Right lobe of liver (tissue), 6 donors: Measurements from ENCODE around the gene MEF2C. TPM values are rescaled to one million over a fixed set of nuclear protein-coding genes. Genes with fewer than 3 reads are reported as not detected.

Source experiments
- ATAC-seq, 4 donors: fragments of 200-7000 bp; cut with Tn5 transposase; one replicate each; pipeline ENCODE4 v1.9.1; 2020; ENCODE audit warnings: mild to moderate bottlenecking in 4 of 4, moderate library complexity in 4 of 4
- DNase-seq, 3 donors: peaks; one replicate each; pipeline ENCODE4 v3.0.0-alpha.2; 2020
- H3K27ac ChIP-seq, 3 donors: fragments of 200-600 bp; one replicate each; pipeline ENCODE4 v1.8.0; 2022
- H3K27me3 ChIP-seq, 2 donors: fragments of 200-600 bp; one replicate each; pipeline ENCODE4 v1.8.0; 2022
- H3K36me3 ChIP-seq, 4 donors: fragments of 200-600 bp; sonication (generic) in 1 of 4; one replicate each; pipeline versions ENCODE4 v1.5.1 to v1.8.0; 2017 to 2022; ENCODE audit warnings: control low read depth in 1 of 4
- H3K4me1 ChIP-seq, 4 donors: fragments of 200-600 bp; sonication (generic) in 1 of 4; one replicate each; pipeline versions ENCODE4 v1.5.1 to v1.8.0; 2017 to 2022; ENCODE audit warnings: control low read depth in 1 of 4
- H3K4me3 ChIP-seq, 3 donors: fragments of 200-600 bp; one replicate each; pipeline ENCODE4 v1.8.0; 2022
- H3K9me3 ChIP-seq, 4 donors: fragments of 200-600 bp; sonication (generic) in 1 of 4; one replicate each; pipeline versions ENCODE4 v1.5.1 to v1.8.0; 2017 to 2022; ENCODE audit warnings: control low read depth in 1 of 4
- POLR2A ChIP-seq: fragments of 450-650 bp; IDR thresholded peaks from one replicate; pipeline ENCODE4 v1.6.1; 2017; ENCODE audit warnings: antibody characterized with exemption, mild to moderate bottlenecking
- WGBS: methylation state at CpG from one replicate; pipeline ENCODE4 v1.1.6; 2018; ENCODE audit warnings: low coverage, low lambda C conversion rate; ENCODE audit not compliant: insufficient coverage; ENCODE audit errors: missing lambda C conversion rate; 5-methylcytosine and 5-hydroxymethylcytosine counted together
- intact Hi-C, 2 donors: fragments of 100-400 bp; cut with DNase I; formaldehyde crosslinking; loops; one replicate each; pipeline versions ENCODE4 v1.11.2 to v1.14.1; 2022
- total RNA-seq, 6 experiments: library from RNA; depleted of rRNA in 2 of 6; stranded (reverse); fragments of >200 nt in 2 of 6; fragmentation: NEBNext Ultra II Directional in 3 of 6; extraction: Animal tissue kit (Norgen Biotek cat#: 25700) in 3 of 6; gene quantifications; one replicate each; pipeline versions ENCODE4 v1.1.0 to v1.2.4, GENCODE V29; 2016 to 2023
- TF ChIP-seq, protein P1 (sequence below), 4 donors: fragments of 200-600 bp in 3 of 4; fragments of 450-650 bp in 1 of 4; IDR thresholded peaks; one replicate each; pipeline versions ENCODE4 v1.5.1 to v1.8.0; 2016 to 2022; ENCODE audit warnings: antibody characterized with exemption in 4 of 4, mild to moderate bottlenecking in 2 of 4
- donor health status: DM: no; HTN: yes; CAD: no.
- donor health status: DM: no; HTN: no; CAD: no.
- donor health status: DM: no; HTN: no; CAD: no.
- donor health status: DM: no; HTN: yes; CAD: no.
- donor health status: DM: no; HTN: yes; CAD: no.

The MEF2C gene
- total RNA-seq, 6 experiments from 2014 or later, result 4.4 to 19.4 (median 6.4) TPM

GRCh38 chr5:88782571-88782970, 100.4 kb downstream of the MEF2C start:
- intact Hi-C loops, result no loop called here
- no peak overlapping the region for H3K4me3 ChIP-seq
- H3K4me1 ChIP-seq, result no peaks in the 10 kb centered on the region
- H3K36me3 ChIP-seq, result no peaks in the 10 kb centered on the region
- no peak for ATAC-seq
- no peak overlapping the region for H3K27ac ChIP-seq
- WGBS, result 46% methylated on average over 4 of the region's 4 CpGs
- no peaks in the 10 kb centered on the region for H3K27me3 ChIP-seq
- TF ChIP-seq, protein P1, sequence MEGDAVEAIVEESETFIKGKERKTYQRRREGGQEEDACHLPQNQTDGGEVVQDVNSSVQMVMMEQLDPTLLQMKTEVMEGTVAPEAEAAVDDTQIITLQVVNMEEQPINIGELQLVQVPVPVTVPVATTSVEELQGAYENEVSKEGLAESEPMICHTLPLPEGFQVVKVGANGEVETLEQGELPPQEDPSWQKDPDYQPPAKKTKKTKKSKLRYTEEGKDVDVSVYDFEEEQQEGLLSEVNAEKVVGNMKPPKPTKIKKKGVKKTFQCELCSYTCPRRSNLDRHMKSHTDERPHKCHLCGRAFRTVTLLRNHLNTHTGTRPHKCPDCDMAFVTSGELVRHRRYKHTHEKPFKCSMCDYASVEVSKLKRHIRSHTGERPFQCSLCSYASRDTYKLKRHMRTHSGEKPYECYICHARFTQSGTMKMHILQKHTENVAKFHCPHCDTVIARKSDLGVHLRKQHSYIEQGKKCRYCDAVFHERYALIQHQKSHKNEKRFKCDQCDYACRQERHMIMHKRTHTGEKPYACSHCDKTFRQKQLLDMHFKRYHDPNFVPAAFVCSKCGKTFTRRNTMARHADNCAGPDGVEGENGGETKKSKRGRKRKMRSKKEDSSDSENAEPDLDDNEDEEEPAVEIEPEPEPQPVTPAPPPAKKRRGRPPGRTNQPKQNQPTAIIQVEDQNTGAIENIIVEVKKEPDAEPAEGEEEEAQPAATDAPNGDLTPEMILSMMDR (IDR thresholded peaks at IDR 0.05), result no peak
- TF ChIP-seq POLR2A, result no peak
- no peaks in the 10 kb centered on the region for H3K9me3 ChIP-seq
- DNase-seq, result no peak

GRCh38 chr5:88780736-88781135, 102.2 kb downstream of the MEF2C start:
- Histone ChIP-seq H3K27ac (no peak overlapping the region), H3K4me3 (no peak overlapping the region), H3K27me3 (no peaks in the 10 kb centered on the region), H3K36me3 (no peaks in the 10 kb centered on the region), H3K4me1 (no peaks in the 10 kb centered on the region), H3K9me3 (no peaks in the 10 kb centered on the region)
- 25% methylated on average over 1 of the region's 1 CpG for WGBS
- DNase-seq (no peak), ATAC-seq (no peak)
- intact Hi-C loops, result no loop called here
- TF ChIP-seq POLR2A, result no peak
- TF ChIP-seq, protein P1 (IDR thresholded peaks at IDR 0.05), result no peak

DNA sequence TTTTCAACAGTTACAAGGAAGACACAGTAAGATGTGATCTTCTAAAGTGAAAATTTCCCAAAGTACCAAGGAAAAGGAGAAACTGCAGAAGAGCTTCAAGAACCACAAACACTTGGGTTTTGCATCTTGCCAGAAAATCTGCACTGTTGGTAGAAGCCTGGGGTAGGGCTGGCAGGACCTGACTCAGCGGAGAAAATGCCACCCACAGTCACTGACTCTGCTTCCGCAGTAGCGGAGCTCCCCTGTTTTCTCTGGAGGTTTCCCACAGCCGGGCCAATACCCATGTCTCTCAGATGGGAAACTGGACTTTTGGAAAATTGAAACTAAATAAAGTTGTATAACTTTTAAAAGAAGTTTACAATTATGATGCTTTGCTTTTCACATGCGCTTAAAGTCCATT, 104.2 kb downstream of the MEF2C start:
- Histone ChIP-seq H3K4me1 (no peaks in the 10 kb centered on the region), H3K27me3 (no peaks in the 10 kb centered on the region), H3K4me3 (no peak overlapping the region), H3K36me3 (no peaks in the 10 kb centered on the region), H3K27ac (no peak overlapping the region), H3K9me3 (no peaks in the 10 kb centered on the region)
- ATAC-seq, result peak; percentile 51 to 69 (median 58)
- WGBS, result 53% methylated on average over 5 of the region's 5 CpGs
- peak in 1 of 3 donors; percentile 22 for DNase-seq
- TF ChIP-seq, protein P1 (IDR thresholded peaks at IDR 0.05), result no peak
- TF ChIP-seq POLR2A, result no peak
- intact Hi-C loops, result no loop called here

DNA sequence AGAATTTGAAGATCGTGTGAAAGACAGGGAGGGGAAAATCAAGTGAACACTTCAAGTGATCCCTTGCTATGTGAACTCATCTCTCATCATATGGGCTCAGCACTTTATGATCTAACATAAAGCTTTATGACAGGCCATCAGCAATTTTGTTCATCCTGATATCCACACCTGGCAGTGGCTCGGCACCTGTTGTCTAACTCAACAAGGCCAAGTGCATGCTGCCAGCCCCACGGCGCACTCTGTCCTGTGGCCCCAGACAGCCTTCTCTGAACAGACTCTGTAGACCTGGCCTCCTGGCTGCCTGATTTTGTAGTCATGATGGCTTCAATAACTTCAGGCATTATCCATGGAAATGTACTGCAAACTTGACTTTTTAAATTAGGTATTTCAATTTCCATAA, 106.3 kb downstream of the MEF2C start:
- DNase-seq, result no peak
- 42% methylated on average over 1 of the region's 4 CpGs for WGBS
- Histone ChIP-seq H3K9me3 (no peaks in the 10 kb centered on the region), H3K36me3 (no peaks in the 10 kb centered on the region), H3K27me3 (no peaks in the 10 kb centered on the region), H3K4me1 (no peaks in the 10 kb centered on the region), H3K27ac (no peak overlapping the region), H3K4me3 (no peak overlapping the region)
- no peak for ATAC-seq
- intact Hi-C loops, result no loop called here
- TF ChIP-seq, protein P1 (IDR thresholded peaks at IDR 0.05), result no peak
- no peak for TF ChIP-seq POLR2A

DNA sequence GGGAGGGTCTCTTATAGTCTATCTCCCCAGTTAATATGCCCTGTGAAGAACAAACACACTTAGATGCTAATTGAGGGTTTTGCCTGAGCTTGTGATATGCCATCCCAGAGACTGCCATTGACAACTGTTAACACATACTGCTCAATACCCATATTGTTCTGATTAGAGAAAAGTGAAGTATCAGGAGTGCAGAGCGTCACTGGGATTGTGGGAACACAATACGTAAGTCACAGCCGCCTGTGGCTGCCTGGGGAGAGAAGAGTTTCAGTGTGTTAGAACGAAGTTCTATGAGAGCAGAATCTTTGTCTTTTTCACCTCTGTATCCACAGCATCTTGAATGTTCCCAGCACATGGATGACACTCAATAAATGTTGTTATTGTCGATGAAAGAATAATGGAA, 110.2 kb downstream of the MEF2C start:
- Histone ChIP-seq H3K4me3 (no peak overlapping the region), H3K36me3 (no peaks in the 10 kb centered on the region), H3K4me1 (no peaks in the 10 kb centered on the region), H3K9me3 (no peaks in the 10 kb centered on the region), H3K27me3 (no peaks in the 10 kb centered on the region), H3K27ac (no peak overlapping the region)
- TF ChIP-seq, protein P1 (IDR thresholded peaks at IDR 0.05), result no peak
- TF ChIP-seq POLR2A, result no peak
- ATAC-seq, result no peak
- 73% methylated on average over 5 of the region's 5 CpGs for WGBS
- DNase-seq, result no peak
- intact Hi-C loops, result no loop called here
